HEK293 (cell line): ENCODE measurements around the gene HSF5.

ENCODE experiments used
- CTCF ChIA-PET: fragments of 350-600 bp; formaldehyde crosslinking; extraction: SDS; loops from one replicate; lab custom pipeline; 2021; ENCODE audit warnings: antibody characterized with exemption; lab: Yijun Ruan, JAX
- POLR2A ChIA-PET: fragments of 300-600 bp; formaldehyde crosslinking; extraction: SDS; loops from one replicate; lab custom pipeline; 2020; ENCODE audit warnings: antibody characterized with exemption, inconsistent platforms; lab: Yijun Ruan, JAX
- H3K27ac ChIP-seq: fragments of 200-500 bp; sonication (Bioruptor generic); 2 replicates; pipeline ENCODE4 v1.5.1; 2014; ENCODE audit warnings: low read depth, low read length, control low read depth, inconsistent platforms; ENCODE audit errors: extremely low read depth
- H3K36me3 ChIP-seq, 2 experiments: fragments of 200-500 bp in 1 of 2; sonication (Bioruptor generic) in 1 of 2; 1 replicate in 1 of 2; 2 replicates in 1 of 2; pipeline ENCODE4 v1.5.1; 2014 to 2017; ENCODE audit warnings: inconsistent platforms in 2 of 2, low read length in 2 of 2; ENCODE audit not compliant: control insufficient read depth in 2 of 2, insufficient read depth in 1 of 2
- H3K4me1 ChIP-seq: fragments of 200-500 bp; sonication (Bioruptor generic); 2 replicates; pipeline ENCODE4 v1.5.1; 2014; ENCODE audit warnings: mild to moderate bottlenecking, low read length, inconsistent platforms; ENCODE audit not compliant: control insufficient read depth, insufficient read depth
- H3K4me3 ChIP-seq: 2 replicates; pipeline ENCODE4 v1.5.1; 2011; ENCODE audit warnings: low read depth, mild to moderate bottlenecking, control low read depth, low read length, moderate library complexity
- H3K9me3 ChIP-seq: fragments of 200-500 bp; sonication (Bioruptor generic); 2 replicates; pipeline ENCODE4 v1.5.1; 2014; ENCODE audit warnings: low read depth, low read length, inconsistent platforms; ENCODE audit not compliant: control insufficient read depth, insufficient read depth
- BCL11A ChIP-seq: fragments of 450-650 bp; formaldehyde crosslinking; IDR thresholded peaks from 2 replicates; pipeline ENCODE4 v1.5.1; 2016; ENCODE audit warnings: low read depth, missing biosample characterization, missing genetic modification characterization
- EGR2 ChIP-seq: fragments of 450-650 bp; formaldehyde crosslinking; IDR thresholded peaks from 2 replicates; pipeline ENCODE4 v1.5.1; 2016; ENCODE audit warnings: low read depth, missing biosample characterization, missing genetic modification characterization
- MYNN ChIP-seq: fragments of 450-650 bp; formaldehyde crosslinking; IDR thresholded peaks from 2 replicates; pipeline ENCODE4 v1.5.1; 2016; ENCODE audit warnings: missing biosample characterization, missing genetic modification characterization, borderline replicate concordance
- RBAK ChIP-seq: fragments of 450-650 bp; formaldehyde crosslinking; IDR thresholded peaks from 2 replicates; pipeline ENCODE4 v1.5.1; 2016; ENCODE audit warnings: missing biosample characterization, missing genetic modification characterization
- TCF7L2 ChIP-seq: IDR thresholded peaks from 2 replicates; pipeline ENCODE4 v1.6.1; 2011; ENCODE audit warnings: low read depth, mild to moderate bottlenecking, inconsistent platforms, low read length, moderate library complexity, borderline replicate concordance
- TRIM28 ChIP-seq: IDR thresholded peaks from 2 replicates; pipeline ENCODE4 v1.6.1; 2011; ENCODE audit warnings: low read length, control low read depth, borderline replicate concordance
- WT1 ChIP-seq: fragments of 450-650 bp; formaldehyde crosslinking; IDR thresholded peaks from 2 replicates; pipeline ENCODE4 v1.5.1; 2016; ENCODE audit warnings: missing biosample characterization, missing genetic modification characterization
- YY1 ChIP-seq: fragments of 450-650 bp; formaldehyde crosslinking; IDR thresholded peaks from 2 replicates; pipeline ENCODE4 v1.5.1; 2018; ENCODE audit warnings: missing biosample characterization, missing genetic modification characterization
- ZNF350 ChIP-seq: fragments of 450-650 bp; formaldehyde crosslinking; IDR thresholded peaks from 2 replicates; pipeline ENCODE4 v1.5.0; 2017; ENCODE audit warnings: missing biosample characterization, mild to moderate bottlenecking, missing genetic modification characterization
- ZNF423 ChIP-seq: fragments of 450-650 bp; formaldehyde crosslinking; IDR thresholded peaks from 2 replicates; pipeline ENCODE4 v1.5.1; 2016; ENCODE audit warnings: missing biosample characterization, missing genetic modification characterization
- ZNF48 ChIP-seq: fragments of 450-650 bp; formaldehyde crosslinking; IDR thresholded peaks from 2 replicates; pipeline ENCODE4 v1.5.1; 2016; ENCODE audit warnings: missing biosample characterization, missing genetic modification characterization
- ZNF561 ChIP-seq: fragments of 450-650 bp; IDR thresholded peaks from 2 replicates; pipeline ENCODE4 v1.5.1; 2018; ENCODE audit warnings: missing biosample characterization, missing genetic modification characterization, borderline replicate concordance
- ZNF596 ChIP-seq: fragments of 450-650 bp; IDR thresholded peaks from 2 replicates; pipeline ENCODE4 v1.5.0; 2018; ENCODE audit warnings: missing biosample characterization, mild to moderate bottlenecking, missing genetic modification characterization, moderate library complexity
- ZNF623 ChIP-seq: fragments of 450-650 bp; formaldehyde crosslinking; IDR thresholded peaks from 2 replicates; pipeline ENCODE4 v1.5.1; 2016; ENCODE audit warnings: missing biosample characterization, missing genetic modification characterization
- ZNF660 ChIP-seq: fragments of 450-650 bp; IDR thresholded peaks from 2 replicates; pipeline ENCODE4 v1.5.1; 2018; ENCODE audit warnings: missing biosample characterization, mild to moderate bottlenecking, missing genetic modification characterization
- ZNF707 ChIP-seq: fragments of 450-650 bp; formaldehyde crosslinking; IDR thresholded peaks from 2 replicates; pipeline ENCODE4 v1.5.1; 2016; ENCODE audit warnings: missing biosample characterization, missing genetic modification characterization
- ZSCAN23 ChIP-seq: fragments of 450-650 bp; formaldehyde crosslinking; IDR thresholded peaks from 2 replicates; pipeline ENCODE4 v1.5.1; 2016; ENCODE audit warnings: missing biosample characterization, missing genetic modification characterization
- TF ChIP-seq, protein P1 (sequence below): fragments of 450-650 bp; formaldehyde crosslinking; IDR thresholded peaks from 2 replicates; pipeline ENCODE4 v1.5.1; 2017; ENCODE audit warnings: missing biosample characterization, missing genetic modification characterization
- TF ChIP-seq, protein P2 (sequence below): fragments of 450-650 bp; formaldehyde crosslinking; IDR thresholded peaks from 2 replicates; pipeline ENCODE4 v1.5.1; 2016; ENCODE audit warnings: missing biosample characterization, missing genetic modification characterization
- TF ChIP-seq, protein P3 (sequence below): fragments of 450-650 bp; formaldehyde crosslinking; conservative IDR thresholded peaks from 2 replicates; pipeline ENCODE4 v1.5.1; 2016; ENCODE audit warnings: low read depth, missing biosample characterization, missing genetic modification characterization
- TF ChIP-seq, protein P4 (sequence below): fragments of 450-650 bp; formaldehyde crosslinking; IDR thresholded peaks from 2 replicates; pipeline ENCODE4 v1.5.1; 2016; ENCODE audit warnings: missing biosample characterization, missing genetic modification characterization
- TF ChIP-seq, protein P5 (sequence below): IDR thresholded peaks from 2 replicates; pipeline ENCODE4 v1.6.1; 2011; ENCODE audit warnings: mild to moderate bottlenecking, low read depth, low read length, borderline replicate concordance
- TF ChIP-seq, protein P6 (sequence below): fragments of 450-650 bp; formaldehyde crosslinking; IDR thresholded peaks from 2 replicates; pipeline ENCODE4 v1.5.1; 2017; ENCODE audit warnings: missing biosample characterization, missing genetic modification characterization

Gene HSF5

DNA sequence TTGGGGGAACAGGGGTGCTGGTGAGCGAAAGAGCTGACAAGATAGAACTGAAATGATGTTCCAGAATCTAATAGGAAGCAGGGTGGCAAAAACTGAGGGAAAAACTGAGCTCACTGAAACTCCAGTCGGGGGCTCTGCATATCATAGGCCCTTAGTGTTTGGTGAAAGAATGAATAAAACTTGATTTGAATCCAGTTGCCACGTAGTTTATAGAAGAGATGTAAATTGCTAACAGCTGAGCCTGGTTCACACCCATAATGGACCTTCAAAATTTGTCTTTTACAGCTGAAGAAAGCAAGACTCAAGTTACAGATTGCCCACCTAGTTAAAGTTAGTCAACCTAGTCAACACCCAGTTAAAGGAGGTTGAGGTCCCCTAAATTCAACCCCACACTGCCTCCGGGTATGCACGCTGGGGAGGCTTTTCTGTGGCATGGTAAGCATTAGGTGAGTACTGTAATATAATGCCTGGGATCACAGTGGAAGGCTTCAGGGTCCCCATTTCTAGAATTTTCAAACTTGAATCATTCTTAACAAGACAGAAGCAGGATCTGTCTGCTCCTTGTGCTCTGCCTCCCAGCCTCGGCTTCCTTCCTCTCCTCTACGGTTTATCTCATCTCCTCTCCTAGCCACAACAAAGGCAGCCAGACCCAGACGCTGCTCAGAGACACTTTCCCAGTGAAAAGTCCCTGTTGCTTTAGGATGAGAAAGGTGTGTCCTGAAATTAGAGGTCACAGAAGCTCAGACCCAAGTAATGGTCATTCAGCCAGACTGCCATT, 109.3 kb downstream of the HSF5 start:
- Histone ChIP-seq H3K36me3 (no peaks in the 10 kb centered on the region), H3K4me3 (no peak overlapping the region), H3K27ac (no peak overlapping the region), H3K4me1 (peaks cover 11% of the 10 kb centered on the region), H3K9me3 (no peaks in the 10 kb centered on the region)
- CTCF ChIA-PET, result interaction anchor here (0.5 to 1.4 kb wide), 2 partner anchors 27 to 39 kb away, joined by 3 to 7 read pairs; partner anchors contain the start of genes RNF43 and SUPT4H1
- TF ChIP-seq ZNF423 (tag by site-specific recombination) (no peak), BCL11A (tag by site-specific recombination) (no peak), ZNF660 (no peak), ZSCAN23 (tag by site-specific recombination) (no peak), ZNF623 (no peak), WT1 (tag by site-specific recombination) (no peak), ZNF561 (tag by site-specific recombination) (no peak), ZNF350 (tag by site-specific recombination) (no peak), EGR2 (tag by site-specific recombination) (no peak), TCF7L2 (no peak), TRIM28 (no peak), MYNN (tag by site-specific recombination) (no peak), ZNF48 (tag by site-specific recombination) (no peak)
- TF ChIP-seq, protein P1, sequence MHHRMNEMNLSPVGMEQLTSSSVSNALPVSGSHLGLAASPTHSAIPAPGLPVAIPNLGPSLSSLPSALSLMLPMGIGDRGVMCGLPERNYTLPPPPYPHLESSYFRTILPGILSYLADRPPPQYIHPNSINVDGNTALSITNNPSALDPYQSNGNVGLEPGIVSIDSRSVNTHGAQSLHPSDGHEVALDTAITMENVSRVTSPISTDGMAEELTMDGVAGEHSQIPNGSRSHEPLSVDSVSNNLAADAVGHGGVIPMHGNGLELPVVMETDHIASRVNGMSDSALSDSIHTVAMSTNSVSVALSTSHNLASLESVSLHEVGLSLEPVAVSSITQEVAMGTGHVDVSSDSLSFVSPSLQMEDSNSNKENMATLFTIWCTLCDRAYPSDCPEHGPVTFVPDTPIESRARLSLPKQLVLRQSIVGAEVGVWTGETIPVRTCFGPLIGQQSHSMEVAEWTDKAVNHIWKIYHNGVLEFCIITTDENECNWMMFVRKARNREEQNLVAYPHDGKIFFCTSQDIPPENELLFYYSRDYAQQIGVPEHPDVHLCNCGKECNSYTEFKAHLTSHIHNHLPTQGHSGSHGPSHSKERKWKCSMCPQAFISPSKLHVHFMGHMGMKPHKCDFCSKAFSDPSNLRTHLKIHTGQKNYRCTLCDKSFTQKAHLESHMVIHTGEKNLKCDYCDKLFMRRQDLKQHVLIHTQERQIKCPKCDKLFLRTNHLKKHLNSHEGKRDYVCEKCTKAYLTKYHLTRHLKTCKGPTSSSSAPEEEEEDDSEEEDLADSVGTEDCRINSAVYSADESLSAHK (tag by site-specific recombination), result no peak
- TF ChIP-seq, protein P2, sequence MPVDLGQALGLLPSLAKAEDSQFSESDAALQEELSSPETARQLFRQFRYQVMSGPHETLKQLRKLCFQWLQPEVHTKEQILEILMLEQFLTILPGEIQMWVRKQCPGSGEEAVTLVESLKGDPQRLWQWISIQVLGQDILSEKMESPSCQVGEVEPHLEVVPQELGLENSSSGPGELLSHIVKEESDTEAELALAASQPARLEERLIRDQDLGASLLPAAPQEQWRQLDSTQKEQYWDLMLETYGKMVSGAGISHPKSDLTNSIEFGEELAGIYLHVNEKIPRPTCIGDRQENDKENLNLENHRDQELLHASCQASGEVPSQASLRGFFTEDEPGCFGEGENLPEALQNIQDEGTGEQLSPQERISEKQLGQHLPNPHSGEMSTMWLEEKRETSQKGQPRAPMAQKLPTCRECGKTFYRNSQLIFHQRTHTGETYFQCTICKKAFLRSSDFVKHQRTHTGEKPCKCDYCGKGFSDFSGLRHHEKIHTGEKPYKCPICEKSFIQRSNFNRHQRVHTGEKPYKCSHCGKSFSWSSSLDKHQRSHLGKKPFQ, result no peak
- TF ChIP-seq, protein P3, sequence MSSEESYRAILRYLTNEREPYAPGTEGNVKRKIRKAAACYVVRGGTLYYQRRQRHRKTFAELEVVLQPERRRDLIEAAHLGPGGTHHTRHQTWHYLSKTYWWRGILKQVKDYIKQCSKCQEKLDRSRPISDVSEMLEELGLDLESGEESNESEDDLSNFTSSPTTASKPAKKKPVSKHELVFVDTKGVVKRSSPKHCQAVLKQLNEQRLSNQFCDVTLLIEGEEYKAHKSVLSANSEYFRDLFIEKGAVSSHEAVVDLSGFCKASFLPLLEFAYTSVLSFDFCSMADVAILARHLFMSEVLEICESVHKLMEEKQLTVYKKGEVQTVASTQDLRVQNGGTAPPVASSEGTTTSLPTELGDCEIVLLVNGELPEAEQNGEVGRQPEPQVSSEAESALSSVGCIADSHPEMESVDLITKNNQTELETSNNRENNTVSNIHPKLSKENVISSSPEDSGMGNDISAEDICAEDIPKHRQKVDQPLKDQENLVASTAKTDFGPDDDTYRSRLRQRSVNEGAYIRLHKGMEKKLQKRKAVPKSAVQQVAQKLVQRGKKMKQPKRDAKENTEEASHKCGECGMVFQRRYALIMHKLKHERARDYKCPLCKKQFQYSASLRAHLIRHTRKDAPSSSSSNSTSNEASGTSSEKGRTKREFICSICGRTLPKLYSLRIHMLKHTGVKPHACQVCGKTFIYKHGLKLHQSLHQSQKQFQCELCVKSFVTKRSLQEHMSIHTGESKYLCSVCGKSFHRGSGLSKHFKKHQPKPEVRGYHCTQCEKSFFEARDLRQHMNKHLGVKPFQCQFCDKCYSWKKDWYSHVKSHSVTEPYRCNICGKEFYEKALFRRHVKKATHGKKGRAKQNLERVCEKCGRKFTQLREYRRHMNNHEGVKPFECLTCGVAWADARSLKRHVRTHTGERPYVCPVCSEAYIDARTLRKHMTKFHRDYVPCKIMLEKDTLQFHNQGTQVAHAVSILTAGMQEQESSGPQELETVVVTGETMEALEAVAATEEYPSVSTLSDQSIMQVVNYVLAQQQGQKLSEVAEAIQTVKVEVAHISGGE (tag by site-specific recombination), result no peak
- POLR2A ChIA-PET, result interaction anchor here (1.0 to 4.1 kb wide), 2 partner anchors 27 to 39 kb away, joined by 3 to 11 read pairs; partner anchors contain the start of genes RNF43 and SUPT4H1

DNA sequence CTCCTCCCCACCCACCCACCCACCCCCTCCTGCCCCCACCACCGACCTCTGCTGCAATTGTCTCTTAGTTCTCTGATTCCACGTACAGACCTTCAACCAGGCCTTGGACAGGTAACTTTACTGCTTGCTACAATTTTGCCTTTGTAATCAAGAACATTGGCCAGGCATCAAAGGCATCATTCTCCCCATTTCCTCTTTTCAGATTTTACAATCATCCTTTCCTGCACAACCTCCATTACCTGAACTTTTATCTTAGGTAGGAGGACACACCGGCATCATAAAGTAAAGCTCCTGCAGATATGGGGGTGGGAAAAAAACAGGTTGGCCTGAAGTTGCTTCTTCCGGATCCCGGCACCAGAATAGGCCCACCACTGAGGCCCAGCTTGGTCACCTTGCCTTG, 110.5 kb downstream of the HSF5 start:
- H3K36me3 ChIP-seq, result no peaks in the 10 kb centered on the region
- H3K27ac ChIP-seq, result no peak overlapping the region
- CTCF ChIA-PET, result no interaction called here
- no peak overlapping the region for H3K4me3 ChIP-seq
- POLR2A ChIA-PET, result no interaction called here
- peaks cover 7% of the 10 kb centered on the region for H3K4me1 ChIP-seq
- H3K9me3 ChIP-seq, result no peaks in the 10 kb centered on the region
- no peak for TF ChIP-seq TRIM28
- TF ChIP-seq ZNF707, result no peak
- no peak for TF ChIP-seq RBAK (tag by site-specific recombination)
- TF ChIP-seq ZNF596, result no peak
- TF ChIP-seq YY1 (tag by site-specific recombination), result no peak
- TF ChIP-seq, protein P4, sequence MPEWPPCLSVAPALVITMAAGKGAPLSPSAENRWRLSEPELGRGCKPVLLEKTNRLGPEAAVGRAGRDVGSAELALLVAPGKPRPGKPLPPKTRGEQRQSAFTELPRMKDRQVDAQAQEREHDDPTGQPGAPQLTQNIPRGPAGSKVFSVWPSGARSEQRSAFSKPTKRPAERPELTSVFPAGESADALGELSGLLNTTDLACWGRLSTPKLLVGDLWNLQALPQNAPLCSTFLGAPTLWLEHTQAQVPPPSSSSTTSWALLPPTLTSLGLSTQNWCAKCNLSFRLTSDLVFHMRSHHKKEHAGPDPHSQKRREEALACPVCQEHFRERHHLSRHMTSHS (tag by site-specific recombination), result no peak
- TF ChIP-seq, protein P5, sequence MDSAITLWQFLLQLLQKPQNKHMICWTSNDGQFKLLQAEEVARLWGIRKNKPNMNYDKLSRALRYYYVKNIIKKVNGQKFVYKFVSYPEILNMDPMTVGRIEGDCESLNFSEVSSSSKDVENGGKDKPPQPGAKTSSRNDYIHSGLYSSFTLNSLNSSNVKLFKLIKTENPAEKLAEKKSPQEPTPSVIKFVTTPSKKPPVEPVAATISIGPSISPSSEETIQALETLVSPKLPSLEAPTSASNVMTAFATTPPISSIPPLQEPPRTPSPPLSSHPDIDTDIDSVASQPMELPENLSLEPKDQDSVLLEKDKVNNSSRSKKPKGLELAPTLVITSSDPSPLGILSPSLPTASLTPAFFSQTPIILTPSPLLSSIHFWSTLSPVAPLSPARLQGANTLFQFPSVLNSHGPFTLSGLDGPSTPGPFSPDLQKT, result no peak
- no peak for TF ChIP-seq ZNF623
- TF ChIP-seq, protein P6, sequence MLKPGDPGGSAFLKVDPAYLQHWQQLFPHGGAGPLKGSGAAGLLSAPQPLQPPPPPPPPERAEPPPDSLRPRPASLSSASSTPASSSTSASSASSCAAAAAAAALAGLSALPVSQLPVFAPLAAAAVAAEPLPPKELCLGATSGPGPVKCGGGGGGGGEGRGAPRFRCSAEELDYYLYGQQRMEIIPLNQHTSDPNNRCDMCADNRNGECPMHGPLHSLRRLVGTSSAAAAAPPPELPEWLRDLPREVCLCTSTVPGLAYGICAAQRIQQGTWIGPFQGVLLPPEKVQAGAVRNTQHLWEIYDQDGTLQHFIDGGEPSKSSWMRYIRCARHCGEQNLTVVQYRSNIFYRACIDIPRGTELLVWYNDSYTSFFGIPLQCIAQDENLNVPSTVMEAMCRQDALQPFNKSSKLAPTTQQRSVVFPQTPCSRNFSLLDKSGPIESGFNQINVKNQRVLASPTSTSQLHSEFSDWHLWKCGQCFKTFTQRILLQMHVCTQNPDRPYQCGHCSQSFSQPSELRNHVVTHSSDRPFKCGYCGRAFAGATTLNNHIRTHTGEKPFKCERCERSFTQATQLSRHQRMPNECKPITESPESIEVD, result no peak
